SK-N-SH treated with all-trans-retinoic acid at 6 μM for 48 hours (cell line): ENCODE measurements around the gene NSUN6.

Experiments
- GLIS3 ChIP-seq: fragments of 250-450 bp; sonication (Bioruptor Pico); IDR thresholded peaks from 2 replicates; pipeline ENCODE4 v1.5.0; 2020; ENCODE audit warnings: mild to moderate bottlenecking, moderate library complexity
- RARB ChIP-seq: fragments of 250-450 bp; sonication (Bioruptor Pico); IDR thresholded peaks from 2 replicates; pipeline ENCODE4 v1.8.0; 2021; ENCODE audit warnings: mild to moderate bottlenecking, moderate library complexity
- TCF4 ChIP-seq: fragments of 250-450 bp; sonication (Bioruptor Pico); IDR thresholded peaks from 2 replicates; pipeline ENCODE4 v1.8.0; 2021; ENCODE audit warnings: mild to moderate bottlenecking, moderate library complexity, borderline replicate concordance
- ZC3H10 ChIP-seq: fragments of 250-450 bp; sonication (Bioruptor Pico); IDR thresholded peaks from 2 replicates; pipeline ENCODE4 v1.5.1; 2021; ENCODE audit warnings: mild to moderate bottlenecking, moderate library complexity

GRCh38 chr10:18551473-18551872 lies 99.9 kb downstream of the NSUN6 start:
- no peak for TF ChIP-seq ZC3H10 (CRISPR knock-in tag)
- TF ChIP-seq RARB: no peak
- TF ChIP-seq TCF4: no peak
- no peak for TF ChIP-seq GLIS3 (CRISPR knock-in tag)
